SJCRH30 (cell line): Measurements from ENCODE around the gene IDI1. TPM values are rescaled to one million over a fixed set of nuclear protein-coding genes. Genes with fewer than 3 reads are reported as not detected.

Source experiments
- DNase-seq, 2 experiments: peaks; one replicate each; pipeline ENCODE4 v3.0.0-alpha.2; 2015 to 2020
- H3K27ac ChIP-seq: fragments of 250-450 bp; sonication (Bioruptor Pico); 2 replicates; pipeline ENCODE4 v1.5.1; 2020; ENCODE audit warnings: mild to moderate bottlenecking, moderate library complexity
- H3K27me3 ChIP-seq: fragments of 250-450 bp; sonication (Bioruptor Pico); 2 replicates; pipeline ENCODE4 v1.5.1; 2020; ENCODE audit warnings: mild to moderate bottlenecking, moderate library complexity
- H3K36me3 ChIP-seq: fragments of 250-450 bp; sonication (Bioruptor Pico); 2 replicates; pipeline ENCODE4 v1.5.1; 2020; ENCODE audit warnings: mild to moderate bottlenecking, moderate library complexity
- H3K4me1 ChIP-seq: fragments of 250-450 bp; sonication (Bioruptor Pico); 2 replicates; pipeline ENCODE4 v1.5.1; 2020; ENCODE audit warnings: mild to moderate bottlenecking, moderate library complexity
- H3K4me3 ChIP-seq: fragments of 250-450 bp; sonication (Bioruptor Pico); 2 replicates; pipeline ENCODE4 v1.5.1; 2020; ENCODE audit warnings: mild to moderate bottlenecking, moderate library complexity
- H3K9me3 ChIP-seq: fragments of 250-450 bp; sonication (Bioruptor Pico); replicated peaks from 2 replicates; pipeline ENCODE4 v1.5.1; 2020; ENCODE audit warnings: mild to moderate bottlenecking, moderate library complexity
- total RNA-seq: library from RNA; depleted of rRNA; stranded (reverse); fragments of >200 nt; shearing (Covaris generic); gene quantifications from 2 replicates; pipeline ENCODE4 v1.2.3, GENCODE V29; 2014; rRNA removed

IDI1 gene
- 66.8 and 70.0 TPM in 2 replicates for total RNA-seq

GRCh38 chr10:1048732-1049424 lies at the start of gene IDI1:
TSS of gene IDI1 (minus strand) at chr10:1049119. CDS start at chr10:1049003, 116 bp downstream.
- peak; percentile 96 to 97 for DNase-seq
- Histone ChIP-seq H3K36me3 (peaks cover 19% of the 10 kb centered on the region), H3K27me3 (no peaks in the 10 kb centered on the region), H3K4me3 (peak within 1 kb of the TSS; percentile 70), H3K27ac (peak within 1 kb of the TSS; percentile 83), H3K4me1 (no peaks in the 10 kb centered on the region), H3K9me3 (no peaks in the 10 kb centered on the region)

GRCh38 chr10:1097436-1097835 lies 48.5 kb upstream of the IDI1 start:
- Histone ChIP-seq H3K9me3 (no peaks in the 10 kb centered on the region), H3K36me3 (no peaks in the 10 kb centered on the region; the same call in 1 of the 2 replicates), H3K4me1 (no peaks in the 10 kb centered on the region), H3K27me3 (no peaks in the 10 kb centered on the region), H3K27ac (no peak overlapping the region), H3K4me3 (no peak overlapping the region)
- DNase-seq: no peak

- Histone ChIP-seq H3K36me3 (no peaks in the 10 kb centered on the region; the same call in 1 of the 2 replicates), H3K4me1 (no peaks in the 10 kb centered on the region), H3K27ac (no peak overlapping the region), H3K4me3 (no peak overlapping the region), H3K9me3 (no peaks in the 10 kb centered on the region), H3K27me3 (no peaks in the 10 kb centered on the region)
- DNase-seq: no peak
Measured at GRCh38 chr10:1096287-1096889, 47.5 kb upstream of the IDI1 start.

GRCh38 chr10:1095498-1095897 lies 46.6 kb upstream of the IDI1 start:
- Histone ChIP-seq H3K4me1 (no peaks in the 10 kb centered on the region), H3K27ac (no peak overlapping the region), H3K9me3 (no peaks in the 10 kb centered on the region), H3K36me3 (no peaks in the 10 kb centered on the region), H3K27me3 (no peaks in the 10 kb centered on the region), H3K4me3 (no peak overlapping the region)
- DNase-seq: no peak

- Histone ChIP-seq H3K36me3 (no peaks in the 10 kb centered on the region), H3K27ac (no peak overlapping the region), H3K27me3 (no peaks in the 10 kb centered on the region), H3K4me1 (no peaks in the 10 kb centered on the region), H3K9me3 (no peaks in the 10 kb centered on the region), H3K4me3 (no peak overlapping the region)
- no peak for DNase-seq
Measured at GRCh38 chr10:1094112-1095057, 45.5 kb upstream of the IDI1 start.

GRCh38 chr10:1093696-1094095 lies 44.8 kb upstream of the IDI1 start:
- H3K9me3 ChIP-seq: no peaks in the 10 kb centered on the region
- no peak for DNase-seq
- H3K4me1 ChIP-seq: no peaks in the 10 kb centered on the region
- H3K4me3 ChIP-seq: no peak overlapping the region
- H3K27ac ChIP-seq: no peak overlapping the region
- H3K36me3 ChIP-seq: no peaks in the 10 kb centered on the region
- no peaks in the 10 kb centered on the region for H3K27me3 ChIP-seq

DNA sequence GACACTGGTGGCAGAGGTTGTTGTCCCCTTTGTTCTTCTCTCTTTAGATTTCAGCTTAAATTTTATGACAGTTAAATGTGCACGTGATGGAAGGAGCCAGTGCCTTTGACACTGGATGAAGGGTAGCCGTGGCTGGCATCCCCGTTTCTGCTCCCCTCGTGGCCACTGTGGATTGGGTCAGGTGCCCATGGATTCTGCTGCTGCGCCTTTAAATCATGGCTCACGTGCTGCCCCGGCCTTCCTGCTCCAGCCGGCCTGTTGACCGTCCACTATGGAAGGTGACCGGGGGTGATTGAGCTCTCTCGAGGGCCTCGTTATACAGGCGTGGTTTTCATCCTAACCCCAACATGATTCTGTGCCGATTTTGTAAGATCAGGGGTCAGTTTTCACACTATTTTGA lies 41.8 kb upstream of the IDI1 start:
- Histone ChIP-seq H3K9me3 (no peaks in the 10 kb centered on the region), H3K27ac (no peak overlapping the region), H3K36me3 (no peaks in the 10 kb centered on the region), H3K4me3 (no peak overlapping the region), H3K27me3 (no peaks in the 10 kb centered on the region), H3K4me1 (no peaks in the 10 kb centered on the region)
- no peak for DNase-seq

DNA sequence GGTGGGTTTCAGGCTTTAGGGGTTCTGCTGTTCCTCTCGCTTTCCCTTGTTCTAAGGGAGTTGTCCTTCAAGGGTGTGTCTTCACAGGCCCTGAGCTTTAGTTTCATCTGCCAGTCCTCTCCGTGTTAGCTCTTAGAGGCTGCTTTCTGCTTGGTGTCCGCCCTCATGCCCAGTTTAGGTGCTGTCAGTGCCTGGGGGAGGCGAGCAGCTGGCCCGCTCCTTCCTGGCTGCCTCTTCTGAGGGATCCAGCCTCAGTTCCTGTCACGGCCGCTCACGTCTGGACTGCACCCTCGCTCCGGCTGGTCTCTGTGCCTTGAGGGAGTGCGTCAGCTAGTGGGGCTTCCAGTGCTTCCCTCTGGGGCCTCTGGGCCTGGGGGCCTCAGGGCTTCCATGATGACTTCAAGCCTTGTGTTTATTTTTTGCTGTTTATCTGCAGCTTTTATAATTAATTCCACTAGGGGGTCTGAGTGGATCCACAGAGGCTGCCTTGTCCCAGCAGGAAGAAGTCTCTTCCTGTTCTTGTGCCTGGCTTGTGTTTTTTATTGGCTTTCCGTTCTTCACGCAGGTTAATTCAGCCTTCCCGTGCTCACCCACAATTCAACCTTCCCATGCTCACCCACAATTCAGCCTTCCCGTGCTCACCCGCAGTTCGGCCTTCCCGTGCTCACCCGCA lies 40.2 kb upstream of the IDI1 start:
- Histone ChIP-seq H3K27me3 (no peaks in the 10 kb centered on the region), H3K4me3 (no peak overlapping the region), H3K36me3 (no peaks in the 10 kb centered on the region), H3K27ac (no peak overlapping the region), H3K4me1 (no peaks in the 10 kb centered on the region), H3K9me3 (no peaks in the 10 kb centered on the region)
- no peak for DNase-seq

GRCh38 chr10:1086787-1087186 lies 37.9 kb upstream of the IDI1 start:
- H3K27ac ChIP-seq: no peak overlapping the region
- no peaks in the 10 kb centered on the region for H3K9me3 ChIP-seq
- no peak for DNase-seq
- H3K36me3 ChIP-seq: no peaks in the 10 kb centered on the region
- H3K27me3 ChIP-seq: no peaks in the 10 kb centered on the region
- no peaks in the 10 kb centered on the region for H3K4me1 ChIP-seq
- H3K4me3 ChIP-seq: no peak overlapping the region

- no peaks in the 10 kb centered on the region for H3K36me3 ChIP-seq
- no peak for DNase-seq
- H3K4me1 ChIP-seq: no peaks in the 10 kb centered on the region
- H3K4me3 ChIP-seq: no peak overlapping the region
- H3K27me3 ChIP-seq: no peaks in the 10 kb centered on the region
- no peak overlapping the region for H3K27ac ChIP-seq
- H3K9me3 ChIP-seq: no peaks in the 10 kb centered on the region
Measured at GRCh38 chr10:1085258-1085657, 36.3 kb upstream of the IDI1 start.

GRCh38 chr10:1084011-1084950 lies 35.4 kb upstream of the IDI1 start:
- Histone ChIP-seq H3K4me1 (no peaks in the 10 kb centered on the region), H3K36me3 (no peaks in the 10 kb centered on the region), H3K27ac (no peak overlapping the region), H3K9me3 (no peaks in the 10 kb centered on the region), H3K4me3 (no peak overlapping the region), H3K27me3 (no peaks in the 10 kb centered on the region)
- DNase-seq: no peak

DNA sequence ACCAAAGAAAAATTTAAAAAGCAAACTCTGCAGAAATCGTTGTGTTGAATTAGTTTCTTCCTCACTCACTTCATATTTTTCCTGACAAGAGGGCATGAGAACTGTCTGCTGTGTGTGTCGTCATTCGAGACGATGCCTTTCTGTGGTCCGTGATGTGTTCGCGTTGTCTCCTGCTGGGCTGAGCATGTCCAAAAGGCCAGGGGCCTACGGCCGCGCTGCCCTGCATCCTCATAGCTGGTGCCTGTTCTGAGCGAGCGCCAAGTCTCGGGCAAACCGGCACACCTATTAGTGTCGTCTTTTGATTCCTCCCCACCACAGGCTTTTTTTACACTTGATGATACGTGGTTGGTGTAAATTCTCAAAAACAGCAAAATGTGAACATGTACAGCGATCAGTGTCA lies 34.7 kb upstream of the IDI1 start:
- H3K4me1 ChIP-seq: no peaks in the 10 kb centered on the region
- H3K36me3 ChIP-seq: no peaks in the 10 kb centered on the region
- no peak overlapping the region for H3K27ac ChIP-seq
- H3K9me3 ChIP-seq: no peaks in the 10 kb centered on the region
- H3K4me3 ChIP-seq: no peak overlapping the region
- H3K27me3 ChIP-seq: no peaks in the 10 kb centered on the region
- DNase-seq: no peak

GRCh38 chr10:1078668-1079067 lies 29.7 kb upstream of the IDI1 start:
- Histone ChIP-seq H3K27ac (no peak overlapping the region), H3K4me1 (no peaks in the 10 kb centered on the region), H3K4me3 (no peak overlapping the region), H3K36me3 (no peaks in the 10 kb centered on the region), H3K27me3 (no peaks in the 10 kb centered on the region), H3K9me3 (no peaks in the 10 kb centered on the region)
- no peak for DNase-seq
